Activated CD4-positive, CD25-positive, alpha-beta regulatory T cell treated with anti-CD3 and anti-CD28 coated beads, Interleukin-2, amount 50 U/mL, for 72 hours (primary cell): ENCODE data around the gene FTCD.

Experiments
- DNase-seq: peaks from one replicate; pipeline ENCODE4 v3.0.0; 2021

The FTCD gene

DNA sequence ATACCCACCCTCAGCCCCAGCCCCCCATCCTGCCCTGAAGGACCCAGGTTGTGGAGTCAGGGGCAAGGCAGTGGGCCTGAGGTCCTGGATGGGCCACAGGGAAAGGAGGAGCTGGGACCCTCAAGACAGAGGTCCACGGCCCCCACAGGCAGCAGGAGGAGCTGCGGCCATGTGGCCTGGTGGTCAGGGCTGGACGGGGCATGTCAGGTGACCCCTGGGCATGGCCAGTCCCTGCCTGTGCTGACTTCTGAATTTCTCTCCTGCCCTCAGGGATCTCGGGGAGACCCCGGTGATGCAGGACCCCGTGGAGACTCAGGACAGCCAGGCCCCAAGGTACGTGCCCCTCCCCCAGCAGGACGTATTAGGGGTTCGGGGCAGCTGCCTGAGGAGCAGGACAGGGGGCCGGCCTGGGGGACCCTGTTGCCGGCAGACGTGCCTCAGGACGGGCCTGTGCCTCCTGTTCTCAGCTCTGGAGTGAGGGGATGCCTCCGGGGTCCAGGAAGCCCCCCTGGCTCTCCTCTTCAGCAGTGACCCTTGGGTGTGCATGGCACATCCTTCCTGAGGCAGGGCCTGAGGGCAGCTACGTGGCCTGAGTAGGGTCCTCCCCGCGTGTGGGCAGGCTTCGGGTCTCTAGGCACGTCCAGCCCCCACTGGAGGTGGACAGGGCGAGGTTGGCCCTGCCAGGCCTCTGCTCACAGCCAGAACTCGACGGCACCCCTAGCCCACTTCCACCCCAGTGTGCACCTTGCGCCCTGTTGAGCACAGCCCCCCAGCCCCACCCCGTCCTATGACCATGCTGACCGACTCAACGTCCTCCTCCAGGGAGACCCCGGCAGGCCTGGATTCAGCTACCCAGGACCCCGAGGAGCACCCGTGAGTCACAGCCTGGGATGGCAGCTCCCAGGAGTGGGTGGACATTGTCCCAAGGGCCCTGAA lies 33.8 kb downstream of the FTCD start:
- DNase-seq, result peak; percentile 26

DNA sequence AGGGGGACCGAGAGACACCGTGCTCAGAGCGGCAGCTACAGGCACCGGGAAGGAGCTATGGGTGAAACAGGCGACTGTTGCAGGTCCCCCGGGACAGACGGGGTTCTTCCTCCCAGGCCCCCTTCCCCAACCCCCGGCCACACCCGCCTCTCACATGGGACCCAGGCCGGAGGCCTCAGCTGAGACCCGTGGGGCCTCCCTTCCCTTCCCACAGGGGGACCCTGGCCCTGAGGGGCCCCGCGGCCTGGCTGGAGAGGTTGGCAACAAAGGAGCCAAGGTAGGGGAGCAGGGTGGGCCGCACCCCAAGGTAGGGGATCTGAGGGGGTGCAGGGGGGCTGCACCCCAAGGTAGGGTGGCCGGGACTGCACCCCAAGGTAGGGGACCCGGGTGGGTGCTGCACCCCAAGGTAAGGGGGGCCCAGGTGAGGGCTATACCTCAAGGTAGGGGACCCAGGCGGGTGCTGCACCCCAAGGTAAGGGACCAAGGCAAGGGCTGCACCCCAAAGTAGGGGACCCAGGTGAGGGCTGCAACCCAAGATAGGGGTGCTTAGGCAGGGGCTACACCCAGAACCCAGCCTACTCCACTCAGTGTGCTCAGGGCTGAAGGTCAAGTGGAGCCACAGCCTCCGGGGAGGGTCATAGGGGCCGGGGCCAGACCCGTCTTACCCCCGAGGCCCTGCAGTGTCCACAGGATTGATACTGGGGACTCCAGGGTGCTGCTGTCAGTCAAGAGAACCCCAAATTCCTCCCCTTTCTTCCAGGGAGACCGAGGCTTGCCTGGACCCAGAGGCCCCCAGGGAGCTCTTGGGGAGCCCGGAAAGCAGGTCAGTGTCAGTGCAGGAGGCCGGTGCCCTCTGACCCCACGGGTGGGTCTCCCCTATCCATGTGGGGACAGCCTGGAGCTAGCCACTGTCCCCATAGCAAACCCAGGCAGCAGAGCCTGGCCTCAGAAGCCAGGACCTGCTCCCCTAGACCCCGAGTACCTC lies 34.8 kb downstream of the FTCD start:
- peak; percentile 15 for DNase-seq

DNA sequence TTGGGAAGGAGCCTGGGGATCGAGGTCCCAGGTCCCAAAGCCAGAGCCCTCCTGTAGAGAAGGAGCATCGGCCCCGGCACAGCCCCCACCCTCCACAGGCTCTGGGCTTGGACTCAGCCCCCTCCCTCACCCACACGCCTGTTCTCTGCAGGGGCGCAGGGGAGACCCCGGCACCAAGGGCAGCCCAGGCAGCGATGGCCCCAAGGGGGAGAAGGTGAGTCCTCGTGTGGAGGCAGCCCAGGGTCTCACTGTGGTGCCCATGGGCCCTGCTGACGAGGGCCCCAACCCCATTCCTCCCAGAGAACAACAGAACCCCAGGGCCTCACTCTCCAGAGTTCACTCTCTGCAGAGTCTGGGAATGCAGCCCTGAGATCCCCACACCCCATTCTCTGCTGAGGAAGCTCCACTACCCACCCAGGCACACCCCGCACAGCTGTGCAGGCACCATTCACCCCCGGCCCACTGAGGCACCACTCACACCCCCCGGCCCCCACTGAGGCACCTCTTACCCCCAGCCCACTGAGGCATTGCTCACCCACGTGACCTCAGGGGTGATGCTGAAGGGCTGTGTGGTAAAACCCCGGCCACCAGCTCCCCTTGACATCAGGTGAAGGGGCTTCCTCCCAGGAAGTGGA lies 35.6 kb downstream of the FTCD start:
- peak; percentile 21 for DNase-seq

- DNase-seq, result no peak
These were observed 36.2 kb downstream of the FTCD start for GRCh38 chr21:46119144-46119636.

GRCh38 chr21:46118316-46119143 lies 36.8 kb downstream of the FTCD start:
- peak; percentile 24 for DNase-seq

GRCh38 chr21:46117586-46118315 lies 37.6 kb downstream of the FTCD start:
- peak; percentile 21 for DNase-seq

DNA sequence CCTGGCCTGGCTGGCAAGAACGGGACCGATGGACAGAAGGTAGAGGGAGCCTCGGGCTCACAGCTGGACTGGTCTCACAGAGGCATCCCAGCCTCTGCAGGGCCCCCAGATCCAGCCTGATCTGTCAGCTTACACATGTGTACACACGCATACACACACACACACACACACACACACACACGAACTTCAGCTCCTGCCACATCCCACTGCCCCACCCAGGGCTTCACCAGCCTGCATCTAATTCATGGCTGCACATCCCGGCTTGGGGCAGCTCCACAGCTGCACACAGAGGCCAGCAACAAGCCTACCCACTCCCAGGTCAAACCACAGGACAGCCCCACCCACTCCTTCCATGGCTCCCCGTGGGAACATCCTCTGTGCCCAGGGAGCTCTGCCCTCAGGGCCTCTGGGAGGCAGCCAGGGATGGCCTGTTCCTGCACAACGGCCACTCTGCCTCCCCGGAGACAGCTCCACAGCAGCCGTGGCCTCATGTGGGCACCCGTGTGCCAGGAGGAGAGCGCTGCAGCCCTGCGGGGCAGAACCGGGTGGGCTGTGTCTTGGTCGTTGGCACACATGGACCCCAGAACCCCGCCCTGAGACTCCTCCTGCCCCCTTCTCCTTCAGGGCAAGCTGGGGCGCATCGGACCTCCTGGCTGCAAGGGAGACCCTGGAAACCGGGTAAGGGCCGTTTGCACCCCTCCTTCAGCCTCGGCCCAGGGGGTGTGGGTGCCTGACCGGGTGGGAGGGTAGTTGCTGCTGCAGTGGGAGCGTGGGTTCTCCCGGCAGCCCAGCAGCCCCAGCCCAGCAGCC lies 38.4 kb downstream of the FTCD start:
- DNase-seq, result peak; percentile 23

- peak; percentile 6 for DNase-seq
These were observed 39.1 kb downstream of the FTCD start for GRCh38 chr21:46116189-46116775.

GRCh38 chr21:46115441-46116188 lies 39.8 kb downstream of the FTCD start:
- DNase-seq, result peak; percentile 21

DNA sequence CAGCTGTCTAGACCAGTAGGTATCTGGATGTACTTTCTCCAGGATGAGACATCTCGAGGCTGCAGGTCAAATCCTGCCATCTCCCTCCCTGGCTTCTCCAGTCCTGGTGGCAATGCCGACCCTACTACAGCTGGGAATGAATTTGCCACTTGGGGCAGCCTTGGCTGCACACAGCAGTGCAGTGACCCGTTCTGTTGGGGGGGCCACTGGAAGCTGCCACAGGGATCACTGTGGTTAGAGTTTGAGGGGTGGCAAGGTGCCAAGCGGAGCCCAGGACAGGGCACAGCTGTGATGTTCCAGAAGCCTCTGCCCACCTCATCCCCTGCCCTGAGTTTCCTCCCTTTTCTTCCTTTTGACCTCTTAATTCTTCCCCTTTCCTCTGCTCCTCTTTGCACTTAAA lies 40.4 kb downstream of the FTCD start:
- DNase-seq, result peak; percentile 1

DNA sequence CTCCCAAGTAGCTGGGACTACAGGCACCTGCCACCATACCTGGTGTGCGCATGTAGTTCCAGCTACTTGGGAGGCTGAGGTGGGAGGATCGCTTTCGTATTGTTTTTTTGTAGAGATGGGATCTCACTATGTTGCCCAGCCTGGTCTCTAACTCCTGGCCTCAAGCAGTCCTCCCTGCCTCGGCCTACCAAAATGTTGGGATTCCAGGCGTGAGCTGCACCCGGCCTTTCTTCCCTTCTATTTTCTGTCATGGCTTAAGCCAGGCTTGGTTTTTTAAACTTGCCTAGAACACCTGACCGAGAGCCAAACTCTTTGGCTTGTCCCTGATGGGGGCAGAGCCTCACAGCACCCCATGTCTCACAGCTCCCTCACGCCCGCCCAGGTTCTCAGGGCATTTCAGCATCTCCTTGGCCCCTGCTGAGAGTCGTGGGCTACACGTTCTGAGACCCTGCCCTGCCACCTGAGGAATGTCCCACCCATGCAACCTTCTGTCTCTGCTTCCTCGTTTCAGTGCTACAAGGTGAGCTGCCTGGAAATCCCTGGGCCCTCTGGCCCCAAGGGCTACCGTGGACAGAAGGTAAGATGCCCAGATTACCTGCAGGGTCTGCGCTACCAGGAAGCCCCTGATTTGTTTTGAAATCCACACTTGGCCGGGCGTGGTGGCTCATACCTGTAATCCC lies 41.7 kb downstream of the FTCD start:
- DNase-seq, result peak; percentile 8

DNA sequence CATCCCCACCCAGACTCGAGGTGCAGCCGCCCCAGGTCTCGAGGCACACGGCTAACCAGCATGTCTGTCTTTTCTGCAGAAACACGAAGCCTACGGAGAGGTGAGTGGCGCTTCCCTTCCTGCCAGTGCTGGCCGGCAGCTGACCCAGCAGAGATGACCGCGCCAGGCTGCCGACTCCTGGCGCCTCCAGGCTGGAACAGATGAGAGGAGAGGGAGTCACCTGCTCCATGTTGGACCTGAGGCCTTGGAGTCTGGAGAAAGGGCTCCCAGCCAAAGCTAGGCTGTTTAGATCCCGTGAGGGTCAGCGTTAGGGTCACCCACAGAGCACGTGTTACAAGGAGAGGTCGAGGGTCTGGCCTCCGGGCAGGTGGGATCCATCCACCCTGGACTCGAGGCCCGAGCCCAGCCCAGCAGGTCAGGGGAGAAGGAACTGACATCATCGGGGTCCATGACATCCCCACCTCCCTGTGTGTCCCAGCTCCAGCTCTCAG lies 42.6 kb downstream of the FTCD start:
- DNase-seq, result peak; percentile 4

DNA sequence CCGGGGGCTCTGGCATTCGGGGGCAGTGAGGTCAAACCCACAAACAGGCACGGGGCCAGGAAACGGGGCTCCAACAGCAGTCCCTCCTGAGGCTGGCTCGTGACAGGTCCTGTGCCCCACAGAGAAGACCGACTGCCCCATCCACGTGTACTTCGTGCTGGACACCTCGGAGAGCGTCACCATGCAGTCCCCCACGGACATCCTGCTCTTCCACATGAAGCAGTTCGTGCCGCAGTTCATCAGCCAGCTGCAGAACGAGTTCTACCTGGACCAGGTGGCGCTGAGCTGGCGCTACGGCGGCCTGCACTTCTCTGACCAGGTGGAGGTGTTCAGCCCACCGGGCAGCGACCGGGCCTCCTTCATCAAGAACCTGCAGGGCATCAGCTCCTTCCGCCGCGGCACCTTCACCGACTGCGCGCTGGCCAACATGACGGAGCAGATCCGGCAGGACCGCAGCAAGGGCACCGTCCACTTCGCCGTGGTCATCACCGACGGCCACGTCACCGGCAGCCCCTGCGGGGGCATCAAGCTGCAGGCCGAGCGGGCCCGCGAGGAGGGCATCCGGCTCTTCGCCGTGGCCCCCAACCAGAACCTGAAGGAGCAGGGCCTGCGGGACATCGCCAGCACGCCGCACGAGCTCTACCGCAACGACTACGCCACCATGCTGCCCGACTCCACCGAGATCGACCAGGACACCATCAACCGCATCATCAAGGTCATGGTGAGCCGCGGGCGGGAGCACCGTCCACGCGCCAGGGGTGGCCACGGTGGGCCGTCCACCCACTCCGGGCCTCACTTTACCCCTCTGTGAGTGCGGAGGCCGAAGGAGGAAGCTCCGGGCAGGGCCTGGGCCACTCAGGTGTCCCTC lies 43.3 kb downstream of the FTCD start:
- peak; percentile 16 for DNase-seq

DNA sequence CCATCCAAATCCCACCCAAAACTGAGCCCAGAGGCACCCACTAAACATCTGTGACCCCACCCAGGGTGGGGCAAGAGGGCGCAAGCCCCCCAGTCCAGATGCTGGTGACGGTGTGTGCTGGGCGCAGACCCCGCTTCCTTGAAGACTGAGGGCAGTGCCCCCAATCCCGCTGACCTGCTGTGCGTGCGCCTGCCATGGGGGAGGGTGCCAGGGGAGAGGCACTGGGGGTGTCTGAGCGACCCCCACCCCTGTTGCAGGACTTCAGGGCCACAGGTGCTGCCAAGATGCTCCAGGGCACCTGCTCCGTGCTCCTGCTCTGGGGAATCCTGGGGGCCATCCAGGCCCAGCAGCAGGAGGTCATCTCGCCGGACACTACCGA lies 44.2 kb downstream of the FTCD start:
- peak; percentile 24 for DNase-seq

DNA sequence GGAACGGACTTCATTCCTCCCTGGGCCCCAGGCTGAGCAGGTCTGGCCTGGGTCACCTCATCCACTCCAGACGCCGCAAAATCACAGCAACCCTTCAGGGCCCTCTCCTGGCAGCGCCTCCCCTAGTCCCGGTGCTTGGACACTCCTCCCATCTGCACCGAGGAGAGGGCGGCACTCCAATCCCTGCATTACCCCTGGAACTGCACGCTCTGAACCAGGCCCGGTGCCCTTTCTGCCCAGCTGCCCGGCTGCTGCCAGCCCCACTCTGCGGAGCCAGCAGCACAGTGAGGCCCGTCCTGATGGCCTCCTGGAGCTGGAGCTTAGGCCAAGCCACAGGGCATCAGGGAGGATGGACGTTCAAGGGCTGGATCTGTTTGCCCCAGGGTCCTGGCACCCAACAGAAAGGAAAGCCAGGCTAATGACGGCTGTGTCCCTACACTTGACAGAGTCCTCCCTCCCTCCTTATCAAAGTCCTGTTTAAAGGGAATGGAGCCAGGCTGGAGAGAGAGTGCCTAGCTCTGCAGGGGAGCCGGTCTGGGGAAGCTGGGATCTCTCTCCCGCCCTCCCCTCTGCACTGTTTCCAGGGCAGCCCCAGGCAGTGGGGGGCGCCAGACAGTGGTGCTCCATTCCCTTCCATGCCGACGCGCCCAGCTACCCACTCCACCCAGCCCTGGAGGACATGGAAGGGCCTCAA lies 44.7 kb downstream of the FTCD start:
- peak; percentile 3 for DNase-seq
